ENCODE data around the gene DCST1.

DNA sequence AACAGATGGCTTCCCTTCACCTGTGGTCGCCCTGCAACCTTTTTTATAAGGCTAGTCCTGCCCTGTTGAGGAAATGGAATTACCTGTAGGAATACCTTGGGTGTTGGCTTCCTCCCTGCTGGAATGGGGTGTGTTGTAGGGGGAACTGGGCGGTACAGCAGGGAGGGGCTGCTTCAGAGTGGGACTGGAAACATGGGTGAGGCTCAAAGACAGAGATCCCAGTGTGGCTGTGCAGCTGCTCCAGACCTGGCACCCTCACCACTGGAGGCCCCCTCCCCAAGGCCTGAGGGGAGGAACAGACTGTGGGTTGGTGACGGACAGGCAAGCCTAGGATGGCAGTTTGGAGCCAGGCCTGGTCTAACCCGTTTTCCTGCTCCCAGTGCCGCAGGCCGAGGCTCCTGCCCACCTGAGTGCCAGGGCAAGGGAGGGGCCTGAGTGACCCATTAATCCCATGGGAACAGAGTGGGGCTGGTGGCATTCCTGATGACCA is 49.5 kb downstream of the DCST1 start:
- TF ChIP-seq ZNF384 (IDR thresholded peaks at IDR 0.05): no peak
- no peak for TF ChIP-seq SP1 (IDR thresholded peaks at IDR 0.05)
- TF ChIP-seq FOXA1 (IDR thresholded peaks at IDR 0.05): no peak
- no peak for TF ChIP-seq FOXM1 (IDR thresholded peaks at IDR 0.05; ENCODE audit: borderline replicate concordance)
- no peak for TF ChIP-seq L3MBTL2 (conservative IDR thresholded peaks at IDR 0.05)
- TF ChIP-seq BHLHE40 (IDR thresholded peaks at IDR 0.05; ENCODE audit: borderline replicate concordance): no peak
- no peak for TF ChIP-seq ELF4 (IDR thresholded peaks at IDR 0.05)
- TF ChIP-seq, protein P1, sequence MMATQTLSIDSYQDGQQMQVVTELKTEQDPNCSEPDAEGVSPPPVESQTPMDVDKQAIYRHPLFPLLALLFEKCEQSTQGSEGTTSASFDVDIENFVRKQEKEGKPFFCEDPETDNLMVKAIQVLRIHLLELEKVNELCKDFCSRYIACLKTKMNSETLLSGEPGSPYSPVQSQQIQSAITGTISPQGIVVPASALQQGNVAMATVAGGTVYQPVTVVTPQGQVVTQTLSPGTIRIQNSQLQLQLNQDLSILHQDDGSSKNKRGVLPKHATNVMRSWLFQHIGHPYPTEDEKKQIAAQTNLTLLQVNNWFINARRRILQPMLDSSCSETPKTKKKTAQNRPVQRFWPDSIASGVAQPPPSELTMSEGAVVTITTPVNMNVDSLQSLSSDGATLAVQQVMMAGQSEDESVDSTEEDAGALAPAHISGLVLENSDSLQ (IDR thresholded peaks at IDR 0.05): no peak
- TF ChIP-seq TARDBP (IDR thresholded peaks at IDR 0.05): no peak
- TF ChIP-seq SUZ12 (IDR thresholded peaks at IDR 0.05): no peak

Measured in HEK293T (cell line).